Karpas-422 (cell line): ENCODE results near the gene RNASET2. TPM values are rescaled to one million over a fixed set of nuclear protein-coding genes. Genes with fewer than 3 reads are reported as not detected.

ENCODE experiments used
- DNase-seq: peaks from one replicate; pipeline ENCODE4 v3.0.0-alpha.2; 2015
- H2AFZ ChIP-seq: fragments of 200-600 bp; sonication (generic); 2 replicates; pipeline ENCODE4 v1.6.1; 2014; ENCODE audit warnings: antibody characterized with exemption, low read length, mixed read lengths
- H3K27ac ChIP-seq: fragments of 200-600 bp; sonication (generic); 2 replicates; pipeline ENCODE4 v1.5.1; 2014; ENCODE audit warnings: mild to moderate bottlenecking, low read length, moderate library complexity
- H3K27me3 ChIP-seq: fragments of 200-600 bp; sonication (generic); 2 replicates; pipeline ENCODE4 v1.6.1; 2014; ENCODE audit warnings: low read length, mixed read lengths
- H3K36me3 ChIP-seq: fragments of 200-600 bp; sonication (generic); 2 replicates; pipeline ENCODE4 v1.6.1; 2014; ENCODE audit warnings: low read length, mixed read lengths; ENCODE audit not compliant: insufficient read depth
- H3K4me1 ChIP-seq: fragments of 200-600 bp; sonication (generic); 2 replicates; pipeline ENCODE4 v1.6.1; 2014; ENCODE audit warnings: mild to moderate bottlenecking, low read length, mixed read lengths
- H3K4me2 ChIP-seq: fragments of 200-600 bp; sonication (generic); 2 replicates; pipeline ENCODE4 v1.6.1; 2014; ENCODE audit warnings: low read length, low read depth, mild to moderate bottlenecking; ENCODE audit not compliant: poor library complexity, severe bottlenecking
- H3K4me3 ChIP-seq: fragments of 200-600 bp; sonication (generic); 2 replicates; pipeline ENCODE4 v1.5.1; 2014; ENCODE audit warnings: mild to moderate bottlenecking, antibody characterized with exemption, low read length, mixed read lengths
- H3K79me2 ChIP-seq: fragments of 200-600 bp; sonication (generic); 2 replicates; pipeline ENCODE4 v1.6.1; 2014; ENCODE audit warnings: mild to moderate bottlenecking, low read length, mixed read lengths
- H3K9ac ChIP-seq: fragments of 200-600 bp; sonication (generic); 2 replicates; pipeline ENCODE4 v1.6.0; 2014; ENCODE audit warnings: low read length
- H3K9me2 ChIP-seq: fragments of 200-600 bp; sonication (generic), shearing (Covaris generic); replicated peaks from 2 replicates; pipeline ENCODE4 v1.6.0; 2014; ENCODE audit warnings: mild to moderate bottlenecking, low read length, moderate library complexity; ENCODE audit not compliant: insufficient read depth
- H3K9me3 ChIP-seq: fragments of 300-700, 200-600 bp; sonication (generic); 2 replicates; pipeline ENCODE4 v1.6.1; 2014; ENCODE audit warnings: low read length, mixed read lengths
- H4K20me1 ChIP-seq: fragments of 200-600 bp; sonication (generic); 2 replicates; pipeline ENCODE4 v1.6.1; 2014; ENCODE audit warnings: mild to moderate bottlenecking, antibody characterized with exemption, low read length, low read depth; ENCODE audit not compliant: insufficient read depth
- total RNA-seq: library from RNA; depleted of rRNA; stranded (reverse); fragments of >200 nt; shearing (Covaris generic); gene quantifications from 2 replicates; pipeline ENCODE4 v1.2.3, GENCODE V29; 2014; ENCODE audit warnings: low replicate concordance

The RNASET2 gene
- total RNA-seq, 1 experiment from 2014 or later = 147 TPM

- Histone ChIP-seq H3K9me3 (no peaks in the 10 kb centered on the region), H3K9ac (no peak overlapping the region), H3K27ac (no peak overlapping the region), H3K4me3 (no peak overlapping the region), H3K9me2 (no peaks in the 10 kb centered on the region), H3K27me3 (no peaks in the 10 kb centered on the region), H3K36me3 (no peaks in the 10 kb centered on the region), H3K4me1 (peaks cover 6% of the 10 kb centered on the region), H3K79me2 (no peaks in the 10 kb centered on the region), H4K20me1 (no peaks in the 10 kb centered on the region), H2AFZ (no peak overlapping the region), H3K4me2 (no peak overlapping the region)
- no peak for DNase-seq
Measured at GRCh38 chr6:166910601-166911000, 45.7 kb downstream of the RNASET2 start.

GRCh38 chr6:166908811-166909210 is 47.5 kb downstream of the RNASET2 start:
- Histone ChIP-seq H3K79me2 (no peaks in the 10 kb centered on the region), H3K27ac (no peak overlapping the region)
- DNase-seq = no peak

GRCh38 chr6:166907871-166908806 is 48.2 kb downstream of the RNASET2 start:
- H3K27me3 ChIP-seq = no peaks in the 10 kb centered on the region
- no peak overlapping the region for H3K4me3 ChIP-seq
- H3K9me3 ChIP-seq = no peaks in the 10 kb centered on the region
- H3K79me2 ChIP-seq = no peaks in the 10 kb centered on the region
- H3K36me3 ChIP-seq = no peaks in the 10 kb centered on the region
- H3K9ac ChIP-seq = no peak overlapping the region
- DNase-seq = no peak
- peaks cover 17% of the 10 kb centered on the region for H3K4me1 ChIP-seq
- no peak overlapping the region for H3K4me2 ChIP-seq
- H2AFZ ChIP-seq = no peak overlapping the region
- H4K20me1 ChIP-seq = peaks cover 5% of the 10 kb centered on the region; the same call in 1 of the 2 replicates
- H3K27ac ChIP-seq = no peak overlapping the region
- no peaks in the 10 kb centered on the region for H3K9me2 ChIP-seq

More at GRCh38 chr6:166908811-166909210, 47.5 kb downstream of the RNASET2 start:
- H3K4me3 ChIP-seq = no peak overlapping the region
- peaks cover 13% of the 10 kb centered on the region for H3K4me1 ChIP-seq
- no peaks in the 10 kb centered on the region for H3K36me3 ChIP-seq
- no peak overlapping the region for H2AFZ ChIP-seq
- no peaks in the 10 kb centered on the region; the same call in 1 of the 2 replicates for H4K20me1 ChIP-seq
- H3K4me2 ChIP-seq = no peak overlapping the region
- no peaks in the 10 kb centered on the region for H3K9me3 ChIP-seq
- H3K9ac ChIP-seq = no peak overlapping the region
- no peaks in the 10 kb centered on the region for H3K9me2 ChIP-seq
- no peaks in the 10 kb centered on the region for H3K27me3 ChIP-seq

- Histone ChIP-seq H3K4me1 (peaks cover 17% of the 10 kb centered on the region), H3K9me3 (no peaks in the 10 kb centered on the region), H3K36me3 (no peaks in the 10 kb centered on the region), H3K27ac (no peak overlapping the region), H3K27me3 (no peaks in the 10 kb centered on the region), H3K4me3 (no peak overlapping the region), H4K20me1 (peaks cover 9% of the 10 kb centered on the region; the same call in 1 of the 2 replicates), H3K9me2 (no peaks in the 10 kb centered on the region), H3K79me2 (no peaks in the 10 kb centered on the region), H2AFZ (no peak overlapping the region), H3K4me2 (no peak overlapping the region), H3K9ac (no peak overlapping the region)
- peak; percentile 50 for DNase-seq
Measured at GRCh38 chr6:166907373-166907841, 48.9 kb downstream of the RNASET2 start.

- H3K9me3 ChIP-seq = no peaks in the 10 kb centered on the region
- no peak overlapping the region for H2AFZ ChIP-seq
Measured at GRCh38 chr6:166906376-166907044, 49.8 kb downstream of the RNASET2 start.

GRCh38 chr6:166905505-166906134 is 50.7 kb downstream of the RNASET2 start:
- no peak for DNase-seq
- H2AFZ ChIP-seq = no peak overlapping the region

More at GRCh38 chr6:166906376-166907044, 49.8 kb downstream of the RNASET2 start:
- H3K4me2 ChIP-seq = no peak overlapping the region
- no peaks in the 10 kb centered on the region for H3K27me3 ChIP-seq
- no peaks in the 10 kb centered on the region for H3K9me2 ChIP-seq
- no peak overlapping the region for H3K9ac ChIP-seq
- H3K4me1 ChIP-seq = peaks cover 17% of the 10 kb centered on the region
- H3K4me3 ChIP-seq = no peak overlapping the region
- H3K79me2 ChIP-seq = no peaks in the 10 kb centered on the region
- no peaks in the 10 kb centered on the region for H3K36me3 ChIP-seq
- H3K27ac ChIP-seq = no peak overlapping the region
- H4K20me1 ChIP-seq = peaks cover 9% of the 10 kb centered on the region; the same call in 1 of the 2 replicates
- DNase-seq = no peak

GRCh38 chr6:166905013-166905412 is 51.3 kb downstream of the RNASET2 start:
- Histone ChIP-seq H3K4me3 (no peak overlapping the region), H3K27me3 (no peaks in the 10 kb centered on the region), H3K9me2 (no peaks in the 10 kb centered on the region), H3K4me1 (peaks cover 17% of the 10 kb centered on the region), H3K79me2 (no peaks in the 10 kb centered on the region), H2AFZ (no peak overlapping the region), H3K27ac (no peak overlapping the region), H3K9ac (no peak overlapping the region), H3K9me3 (no peaks in the 10 kb centered on the region), H3K36me3 (no peaks in the 10 kb centered on the region), H3K4me2 (no peak overlapping the region), H4K20me1 (peaks cover 9% of the 10 kb centered on the region; the same call in 1 of the 2 replicates)
- DNase-seq = no peak

More at GRCh38 chr6:166905505-166906134, 50.7 kb downstream of the RNASET2 start:
- Histone ChIP-seq H3K36me3 (no peaks in the 10 kb centered on the region), H3K27ac (no peak overlapping the region), H3K27me3 (no peaks in the 10 kb centered on the region), H3K4me2 (no peak overlapping the region), H3K4me3 (no peak overlapping the region), H3K4me1 (peaks cover 17% of the 10 kb centered on the region), H3K9me3 (no peaks in the 10 kb centered on the region), H4K20me1 (peaks cover 9% of the 10 kb centered on the region; the same call in 1 of the 2 replicates), H3K79me2 (no peaks in the 10 kb centered on the region), H3K9me2 (no peaks in the 10 kb centered on the region), H3K9ac (no peak overlapping the region)
